ENCODE measurements around the gene SERGEF. TPM values are rescaled to one million over a fixed set of nuclear protein-coding genes. Genes with fewer than 3 reads are reported as not detected.

Gene SERGEF
- total and polyA plus RNA-seq, 4 donors = 44.7 to 51.0 (median 46.2) TPM

DNA sequence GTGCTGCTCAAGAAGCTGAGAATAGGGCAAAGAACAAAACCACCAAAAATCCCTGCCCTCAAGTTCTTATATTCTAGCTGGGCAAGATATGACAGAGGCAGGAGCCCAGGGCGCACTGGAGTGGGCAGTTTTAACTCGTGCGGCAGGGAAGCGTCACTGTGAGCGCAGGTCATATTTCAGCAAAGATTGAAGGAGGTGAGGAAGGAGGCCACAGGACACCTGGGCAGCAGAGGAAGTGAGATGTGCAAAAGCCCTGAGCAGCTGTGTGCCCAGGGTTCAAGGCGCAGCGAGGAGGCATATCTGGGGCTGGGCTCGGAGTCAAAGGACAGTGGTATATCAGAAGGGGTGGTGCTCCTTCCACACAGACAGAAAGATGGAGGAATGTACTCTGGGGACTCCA lies 264.8 kb downstream of the SERGEF start:
- peaks cover 45% of the 10 kb centered on the region for H3K36me3 ChIP-seq (ENCODE audit: control insufficient read depth, insufficient read depth, low read length)
- no peak for DNase-seq (ENCODE audit: low read depth in 4 of 6, low spot score in 6 of 6)
- no peaks in the 10 kb centered on the region for H3K9me3 ChIP-seq (ENCODE audit: control insufficient read depth, insufficient read depth, low read length)
- H3K4me1 ChIP-seq (ENCODE audit: control insufficient read depth, insufficient read depth, low read length) = peaks cover 31% of the 10 kb centered on the region
- WGBS (ENCODE audit: insufficient coverage) = 90% methylated on average over 8 of the region's 8 CpGs
- no peak overlapping the region for H3K27ac ChIP-seq (ENCODE audit: low read depth, low read length)
- H3K27me3 ChIP-seq (ENCODE audit: control insufficient read depth, insufficient read depth, low read length) = no peaks in the 10 kb centered on the region
- H3K4me3 ChIP-seq (ENCODE audit: low read depth, low read length) = no peak overlapping the region

DNA sequence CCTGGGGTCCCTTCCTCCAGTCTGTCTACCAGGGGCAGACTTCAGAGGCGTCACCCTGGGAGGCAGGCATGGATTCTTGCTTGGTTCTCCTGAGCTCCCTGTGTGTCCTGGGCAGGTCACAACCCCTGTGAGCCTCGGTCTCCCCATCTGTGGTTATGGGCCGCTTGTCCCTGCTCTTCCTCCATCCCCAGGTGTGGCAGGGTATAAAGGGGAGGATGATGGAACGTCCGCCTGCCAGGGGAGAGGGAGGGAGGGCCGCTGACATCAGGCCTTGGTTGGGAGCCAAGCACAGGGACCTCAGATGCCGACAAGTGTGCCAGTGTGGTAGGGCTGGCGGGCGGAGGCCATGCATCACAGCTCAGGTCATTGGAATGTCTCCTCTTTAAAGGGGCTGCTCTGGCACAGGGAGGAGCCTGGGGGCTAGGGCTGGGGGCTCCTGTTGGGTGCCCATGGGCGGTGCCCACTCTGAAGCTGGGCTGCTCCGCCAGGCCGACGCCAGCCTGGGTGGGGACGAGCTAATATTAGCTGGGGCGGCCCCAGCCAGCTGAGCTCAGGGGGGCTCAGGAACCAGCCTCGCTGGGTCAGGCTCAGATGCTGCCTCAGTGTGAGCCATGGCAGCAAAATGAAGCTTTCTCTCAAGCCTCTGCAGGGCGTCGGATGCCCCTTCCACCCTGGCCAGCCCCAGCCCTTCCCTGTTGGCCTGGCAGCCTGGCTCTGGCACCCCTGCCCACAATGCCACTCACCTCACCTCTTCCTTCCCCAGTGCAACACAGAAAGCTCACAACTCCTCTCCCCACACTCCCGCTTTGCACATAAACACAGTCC lies 265.5 kb downstream of the SERGEF start:
- H3K4me3 ChIP-seq (ENCODE audit: low read depth, low read length) = no peak overlapping the region
- no peak for DNase-seq (ENCODE audit: low read depth in 4 of 6, low spot score in 6 of 6)
- no peaks in the 10 kb centered on the region for H3K9me3 ChIP-seq (ENCODE audit: control insufficient read depth, insufficient read depth, low read length)
- H3K27me3 ChIP-seq (ENCODE audit: control insufficient read depth, insufficient read depth, low read length) = no peaks in the 10 kb centered on the region
- no peak overlapping the region for H3K27ac ChIP-seq (ENCODE audit: low read depth, low read length)
- WGBS (ENCODE audit: insufficient coverage) = 83% methylated on average over 18 of the region's 19 CpGs
- H3K36me3 ChIP-seq (ENCODE audit: control insufficient read depth, insufficient read depth, low read length) = peaks cover 46% of the 10 kb centered on the region
- H3K4me1 ChIP-seq (ENCODE audit: control insufficient read depth, insufficient read depth, low read length) = peaks cover 31% of the 10 kb centered on the region

DNA sequence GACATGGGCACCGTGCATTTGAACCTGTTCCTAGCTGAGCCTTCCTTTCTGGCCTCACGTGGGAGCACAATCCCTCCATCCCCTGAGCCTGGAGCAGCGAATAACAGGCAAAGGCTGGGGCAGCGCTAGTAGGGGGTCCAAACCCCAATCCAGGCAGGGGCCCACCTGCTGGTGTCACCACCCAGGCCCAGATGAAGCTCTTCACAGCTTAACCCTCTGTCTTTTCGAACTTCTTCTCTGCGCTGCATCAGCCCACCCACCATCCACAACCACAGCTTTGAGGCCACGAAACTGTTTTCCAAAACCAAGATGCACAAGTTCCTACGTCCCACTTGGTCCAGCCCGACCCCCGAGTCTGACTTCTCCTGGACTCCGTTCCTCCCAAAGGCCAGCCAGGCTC lies 266.8 kb downstream of the SERGEF start:
- 90% methylated on average over 11 of the region's 11 CpGs for WGBS (ENCODE audit: insufficient coverage)
- peaks cover 54% of the 10 kb centered on the region for H3K36me3 ChIP-seq (ENCODE audit: control insufficient read depth, insufficient read depth, low read length)
- H3K27me3 ChIP-seq (ENCODE audit: control insufficient read depth, insufficient read depth, low read length) = no peaks in the 10 kb centered on the region
- no peak for DNase-seq (ENCODE audit: low read depth in 4 of 6, low spot score in 6 of 6)
- no peak overlapping the region for H3K4me3 ChIP-seq (ENCODE audit: low read depth, low read length)
- H3K9me3 ChIP-seq (ENCODE audit: control insufficient read depth, insufficient read depth, low read length) = no peaks in the 10 kb centered on the region
- H3K4me1 ChIP-seq (ENCODE audit: control insufficient read depth, insufficient read depth, low read length) = peaks cover 21% of the 10 kb centered on the region
- H3K27ac ChIP-seq (ENCODE audit: low read depth, low read length) = no peak overlapping the region

DNA sequence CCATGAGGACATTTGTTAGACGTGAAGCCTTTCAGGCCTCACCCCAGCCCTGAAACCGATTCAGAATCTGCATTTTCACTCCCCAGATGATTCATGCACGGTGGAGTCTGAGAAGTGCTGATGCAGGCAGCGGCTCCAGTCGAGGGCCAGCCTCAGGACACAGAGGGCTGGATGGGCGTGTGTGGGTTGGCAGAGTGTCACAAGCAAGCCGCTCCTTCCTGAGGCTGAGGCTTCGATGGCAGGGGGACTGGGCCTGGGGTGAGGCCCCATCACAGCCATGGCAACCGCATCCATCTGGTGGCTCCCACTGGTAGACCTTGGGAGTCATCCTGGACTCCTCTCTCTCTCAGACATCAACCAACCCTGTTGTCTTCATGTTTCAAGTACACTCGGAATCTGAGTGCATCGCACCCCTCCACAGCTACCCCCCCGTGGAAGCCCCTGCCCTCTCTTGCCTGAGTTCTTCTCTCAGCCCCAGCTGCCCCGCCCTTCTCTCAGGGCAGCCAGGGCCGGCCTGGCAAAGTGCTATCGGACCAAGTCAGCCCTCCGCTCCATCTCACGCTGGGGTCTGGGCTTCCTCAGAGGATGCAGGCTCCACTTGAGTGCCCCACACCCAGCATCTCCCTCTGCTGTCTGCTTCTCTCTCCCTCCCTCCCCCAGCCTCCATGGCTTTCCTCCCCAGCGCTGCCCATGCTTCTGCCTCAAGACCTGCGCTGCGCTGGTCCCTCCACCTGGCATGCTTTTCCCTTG lies 267.6 kb downstream of the SERGEF start:
- H3K27ac ChIP-seq (ENCODE audit: low read depth, low read length) = no peak overlapping the region
- H3K4me3 ChIP-seq (ENCODE audit: low read depth, low read length) = no peak overlapping the region
- WGBS (ENCODE audit: insufficient coverage) = 85% methylated on average over 20 of the region's 20 CpGs
- no peaks in the 10 kb centered on the region for H3K9me3 ChIP-seq (ENCODE audit: control insufficient read depth, insufficient read depth, low read length)
- DNase-seq (ENCODE audit: low read depth in 4 of 6, low spot score in 6 of 6) = no peak
- peaks cover 21% of the 10 kb centered on the region for H3K4me1 ChIP-seq (ENCODE audit: control insufficient read depth, insufficient read depth, low read length)
- peaks cover 62% of the 10 kb centered on the region for H3K36me3 ChIP-seq (ENCODE audit: control insufficient read depth, insufficient read depth, low read length)
- H3K27me3 ChIP-seq (ENCODE audit: control insufficient read depth, insufficient read depth, low read length) = no peaks in the 10 kb centered on the region

DNA sequence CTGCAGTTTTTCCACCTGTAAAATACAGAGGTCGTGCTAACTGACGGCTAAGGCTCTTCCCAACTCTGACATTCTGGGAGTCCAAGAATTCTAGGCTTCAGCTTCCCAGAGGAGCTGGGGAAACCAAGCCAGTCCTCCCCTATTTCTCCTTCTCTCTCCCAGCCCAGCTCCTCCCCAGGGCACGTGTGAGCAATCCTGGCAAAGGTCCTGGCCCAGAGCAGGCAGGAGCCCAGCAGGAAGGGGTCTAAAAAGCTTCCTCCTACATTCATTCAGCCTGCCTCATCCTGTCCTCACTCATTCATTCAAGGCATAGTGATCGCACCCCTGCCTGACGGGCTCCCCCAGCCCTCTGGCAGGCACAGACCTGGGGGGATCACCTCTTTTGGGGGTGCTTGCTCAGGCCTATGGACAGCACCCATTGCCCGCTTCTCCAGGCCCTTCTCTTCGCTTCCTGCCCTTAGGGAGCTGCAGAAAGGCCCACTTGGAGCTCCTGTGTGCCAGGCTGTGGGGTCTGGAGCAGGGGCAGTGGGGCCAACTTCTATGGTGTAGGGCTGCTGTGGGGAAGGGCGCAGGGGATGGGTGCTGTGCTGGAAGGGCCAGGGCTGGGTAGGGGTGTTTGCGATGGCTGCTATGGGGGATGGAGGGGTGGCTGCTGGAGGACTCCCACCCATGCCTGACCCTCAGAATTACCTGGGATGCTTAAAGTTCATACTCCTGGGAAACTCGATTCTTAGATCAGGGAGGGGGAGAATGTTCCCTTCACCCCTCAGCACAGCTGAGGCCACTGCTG lies 268.5 kb downstream of the SERGEF start:
- Histone ChIP-seq H3K27ac (ENCODE audit: low read depth, low read length) (no peak overlapping the region), H3K27me3 (ENCODE audit: control insufficient read depth, insufficient read depth, low read length) (no peaks in the 10 kb centered on the region), H3K9me3 (ENCODE audit: control insufficient read depth, insufficient read depth, low read length) (no peaks in the 10 kb centered on the region), H3K4me3 (ENCODE audit: low read depth, low read length) (no peak overlapping the region), H3K4me1 (ENCODE audit: control insufficient read depth, insufficient read depth, low read length) (peaks cover 17% of the 10 kb centered on the region), H3K36me3 (ENCODE audit: control insufficient read depth, insufficient read depth, low read length) (peaks cover 60% of the 10 kb centered on the region)
- no peak for DNase-seq (ENCODE audit: low read depth in 4 of 6, low spot score in 6 of 6)
- 72% methylated on average over 7 of the region's 10 CpGs for WGBS (ENCODE audit: insufficient coverage)

DNA sequence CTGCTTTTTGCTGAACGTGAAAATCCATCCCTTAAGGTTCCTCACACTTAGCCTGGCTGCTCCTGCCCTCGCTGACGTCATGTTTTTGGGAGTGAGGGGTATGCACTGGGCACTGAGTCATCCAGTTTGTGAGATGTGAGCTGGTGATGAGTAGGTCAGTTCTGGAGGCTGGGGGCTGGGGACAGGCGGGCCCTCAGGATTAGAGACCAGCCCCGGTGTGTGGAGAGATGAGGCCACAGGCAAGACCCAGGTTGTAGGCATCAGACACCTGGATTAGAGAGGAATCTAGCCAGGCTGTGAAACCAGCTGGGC lies 269.1 kb downstream of the SERGEF start:
- no peak overlapping the region for H3K27ac ChIP-seq (ENCODE audit: low read depth, low read length)
- no peak for DNase-seq (ENCODE audit: low read depth in 4 of 6, low spot score in 6 of 6)
- no peaks in the 10 kb centered on the region for H3K27me3 ChIP-seq (ENCODE audit: control insufficient read depth, insufficient read depth, low read length)
- peaks cover 56% of the 10 kb centered on the region for H3K36me3 ChIP-seq (ENCODE audit: control insufficient read depth, insufficient read depth, low read length)
- H3K9me3 ChIP-seq (ENCODE audit: control insufficient read depth, insufficient read depth, low read length) = no peaks in the 10 kb centered on the region
- H3K4me1 ChIP-seq (ENCODE audit: control insufficient read depth, insufficient read depth, low read length) = peaks cover 15% of the 10 kb centered on the region
- 86% methylated on average over 2 of the region's 5 CpGs for WGBS (ENCODE audit: insufficient coverage)
- no peak overlapping the region for H3K4me3 ChIP-seq (ENCODE audit: low read depth, low read length)

DNA sequence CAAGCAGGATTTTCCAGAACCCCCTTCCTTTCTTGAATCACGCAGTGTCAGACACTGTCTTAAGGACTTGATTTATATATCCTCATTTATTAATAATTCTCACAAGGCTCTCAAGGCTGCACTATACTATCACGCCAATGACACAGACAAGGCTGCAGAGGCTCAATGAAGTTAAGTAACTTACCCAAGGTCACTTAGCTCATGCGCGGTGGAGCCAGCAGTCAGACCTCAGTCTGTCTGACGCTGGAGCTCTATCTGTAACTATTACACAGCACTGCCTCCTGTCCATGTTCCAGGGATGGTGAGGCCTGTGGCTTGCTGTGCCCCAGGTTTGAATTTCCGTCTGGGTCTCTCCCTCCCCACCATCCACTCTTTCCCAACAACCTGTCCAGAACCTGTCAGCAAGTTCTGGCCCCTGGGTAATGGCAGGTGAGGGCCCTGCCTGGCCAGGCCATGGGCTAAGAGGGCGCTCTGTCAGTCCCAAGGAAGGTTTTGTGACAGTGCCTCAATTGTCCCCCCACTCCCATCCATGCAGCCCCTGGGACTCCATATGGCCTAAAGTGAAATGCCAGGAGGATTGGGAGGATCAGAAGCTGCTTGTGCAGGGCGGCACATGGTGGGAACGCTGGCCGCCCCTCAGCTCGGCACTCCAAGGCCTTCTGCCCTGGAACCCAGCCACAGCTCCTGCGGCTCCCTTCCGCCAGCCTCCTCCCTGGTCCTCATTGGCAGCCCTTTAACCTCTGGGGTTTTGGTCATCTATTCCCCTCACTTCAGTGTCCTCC lies 269.6 kb downstream of the SERGEF start:
- Histone ChIP-seq H3K4me1 (ENCODE audit: control insufficient read depth, insufficient read depth, low read length) (peaks cover 21% of the 10 kb centered on the region), H3K9me3 (ENCODE audit: control insufficient read depth, insufficient read depth, low read length) (no peaks in the 10 kb centered on the region), H3K27me3 (ENCODE audit: control insufficient read depth, insufficient read depth, low read length) (no peaks in the 10 kb centered on the region), H3K27ac (ENCODE audit: low read depth, low read length) (no peak overlapping the region), H3K36me3 (ENCODE audit: control insufficient read depth, insufficient read depth, low read length) (peaks cover 52% of the 10 kb centered on the region), H3K4me3 (ENCODE audit: low read depth, low read length) (no peak overlapping the region)
- no peak for DNase-seq (ENCODE audit: low read depth in 4 of 6, low spot score in 6 of 6)
- 84% methylated on average over 12 of the region's 13 CpGs for WGBS (ENCODE audit: insufficient coverage)

DNA sequence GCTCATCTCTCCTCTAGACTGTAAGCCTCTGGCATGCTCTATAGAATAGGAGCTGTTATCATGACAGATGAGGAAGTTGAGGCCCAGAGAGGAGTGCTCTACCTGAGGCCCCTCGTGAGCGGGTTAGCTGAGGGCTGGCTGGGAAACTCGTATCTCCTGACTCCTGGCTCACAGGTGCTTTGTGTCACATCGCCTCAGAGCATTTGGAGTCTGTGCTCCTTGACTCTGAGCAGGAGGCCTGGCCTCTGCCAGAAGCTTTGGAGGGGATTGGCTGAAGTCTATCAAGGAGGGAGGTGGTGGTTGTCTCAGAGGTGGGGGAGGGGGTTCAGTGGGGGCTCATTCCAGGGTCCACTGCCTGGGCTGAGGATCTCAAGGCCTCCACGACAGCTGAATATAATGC lies 270.8 kb downstream of the SERGEF start:
- Histone ChIP-seq H3K27me3 (ENCODE audit: control insufficient read depth, insufficient read depth, low read length) (peaks cover 4% of the 10 kb centered on the region), H3K4me3 (ENCODE audit: low read depth, low read length) (no peak overlapping the region), H3K4me1 (ENCODE audit: control insufficient read depth, insufficient read depth, low read length) (peaks cover 31% of the 10 kb centered on the region), H3K27ac (ENCODE audit: low read depth, low read length) (no peak overlapping the region), H3K36me3 (ENCODE audit: control insufficient read depth, insufficient read depth, low read length) (peaks cover 41% of the 10 kb centered on the region), H3K9me3 (ENCODE audit: control insufficient read depth, insufficient read depth, low read length) (no peaks in the 10 kb centered on the region)
- DNase-seq (ENCODE audit: low read depth in 4 of 6, low spot score in 6 of 6) = no peak
- 83% methylated on average over 5 of the region's 5 CpGs for WGBS (ENCODE audit: insufficient coverage)

DNA sequence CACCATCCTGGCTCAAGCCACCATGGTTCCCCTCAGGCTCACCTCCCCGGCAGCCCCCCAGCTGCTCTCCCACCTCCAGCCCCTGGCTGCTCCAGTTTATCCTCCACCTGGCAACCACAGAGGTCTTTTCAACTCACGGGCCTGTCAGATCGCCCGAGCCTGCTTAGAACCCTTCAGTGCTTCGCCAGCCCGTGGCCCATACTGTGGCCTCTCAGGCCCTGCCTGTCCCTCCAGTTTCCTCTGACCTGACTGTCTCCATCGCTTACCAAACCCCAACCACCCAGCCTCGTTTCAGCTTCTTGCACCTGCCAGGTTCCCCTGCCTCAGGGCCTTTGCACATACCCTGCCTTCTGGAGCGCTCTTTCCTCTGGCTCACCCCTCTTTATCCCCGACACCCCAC lies 271.4 kb downstream of the SERGEF start:
- Histone ChIP-seq H3K4me1 (ENCODE audit: control insufficient read depth, insufficient read depth, low read length) (peaks cover 37% of the 10 kb centered on the region), H3K9me3 (ENCODE audit: control insufficient read depth, insufficient read depth, low read length) (no peaks in the 10 kb centered on the region), H3K27me3 (ENCODE audit: control insufficient read depth, insufficient read depth, low read length) (peaks cover 9% of the 10 kb centered on the region), H3K36me3 (ENCODE audit: control insufficient read depth, insufficient read depth, low read length) (peaks cover 40% of the 10 kb centered on the region), H3K27ac (ENCODE audit: low read depth, low read length) (no peak overlapping the region), H3K4me3 (ENCODE audit: low read depth, low read length) (no peak overlapping the region)
- DNase-seq (ENCODE audit: low read depth in 4 of 6, low spot score in 6 of 6) = no peak
- 96% methylated on average over 9 of the region's 10 CpGs for WGBS (ENCODE audit: insufficient coverage)

Measured in spinal cord (tissue), 10 donors.